Measurements from ENCODE around the gene TP73.

The TP73 gene

DNA sequence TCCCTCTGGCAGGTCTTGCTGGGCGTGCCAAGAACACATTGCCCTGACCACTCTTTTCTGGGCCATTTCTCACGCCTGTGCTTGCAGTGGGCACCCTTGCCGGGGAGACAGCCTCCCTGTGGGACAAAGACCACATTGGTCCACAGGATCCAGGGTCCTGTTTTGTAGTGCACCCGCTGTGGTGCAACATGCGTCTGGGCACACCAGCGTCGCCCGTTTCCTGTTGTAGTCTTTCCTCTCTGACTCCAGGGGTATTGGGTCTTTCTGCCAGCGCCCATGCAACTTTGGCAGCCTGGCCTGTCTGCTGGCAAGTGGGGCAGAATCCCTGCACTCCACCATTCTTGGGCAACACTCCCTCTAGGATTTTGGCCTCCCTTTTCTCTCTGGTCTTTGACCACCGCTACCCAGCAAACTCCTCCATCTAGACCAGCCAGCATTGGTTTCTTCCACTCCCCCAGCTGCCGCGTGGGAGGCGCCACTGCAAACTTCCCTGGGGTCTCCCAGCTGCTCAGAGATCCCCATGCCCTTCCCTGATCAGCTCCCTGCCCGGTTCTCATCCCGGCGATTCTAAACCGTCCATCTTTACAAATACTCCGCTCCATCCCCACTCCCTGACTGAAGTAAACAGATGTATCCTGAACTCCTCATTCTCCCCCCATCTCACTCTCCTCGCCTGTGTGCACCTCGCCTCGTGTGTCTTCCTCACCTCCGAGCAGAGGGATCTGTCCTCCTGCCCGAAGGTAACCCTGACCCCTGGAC is 28.7 kb upstream of the TP73 start:
- CTCF ChIA-PET, result interaction anchor here (0.6 kb wide), 1 partner anchor 171 kb away, joined by 3 read pairs; no protein-coding TSS in a partner anchor
- POLR2A ChIA-PET, result interaction anchor here (0.9 kb wide), 1 partner anchor 9 kb away, joined by 3 read pairs; no protein-coding TSS in a partner anchor
- DNase-seq (ENCODE audit: extremely low spot score), result no peak
- TF ChIP-seq FOXM1 (IDR thresholded peaks at IDR 0.05; ENCODE audit: borderline replicate concordance) (no peak), HDGF (IDR thresholded peaks at IDR 0.05; ENCODE audit: borderline replicate concordance) (no peak), CTBP1 (IDR thresholded peaks at IDR 0.05; ENCODE audit: borderline replicate concordance) (no peak), ZNF384 (IDR thresholded peaks at IDR 0.05) (no peak), FOXA1 (IDR thresholded peaks at IDR 0.05) (no peak), LEF1 (IDR thresholded peaks at IDR 0.05; ENCODE audit: borderline replicate concordance) (no peak), ELF4 (IDR thresholded peaks at IDR 0.05) (no peak), NFRKB (IDR thresholded peaks at IDR 0.05) (no peak), TARDBP (IDR thresholded peaks at IDR 0.05) (no peak), ARNT (IDR thresholded peaks at IDR 0.05) (no peak), L3MBTL2 (conservative IDR thresholded peaks at IDR 0.05) (no peak; the same call in 1 of the 2 replicates)

DNA sequence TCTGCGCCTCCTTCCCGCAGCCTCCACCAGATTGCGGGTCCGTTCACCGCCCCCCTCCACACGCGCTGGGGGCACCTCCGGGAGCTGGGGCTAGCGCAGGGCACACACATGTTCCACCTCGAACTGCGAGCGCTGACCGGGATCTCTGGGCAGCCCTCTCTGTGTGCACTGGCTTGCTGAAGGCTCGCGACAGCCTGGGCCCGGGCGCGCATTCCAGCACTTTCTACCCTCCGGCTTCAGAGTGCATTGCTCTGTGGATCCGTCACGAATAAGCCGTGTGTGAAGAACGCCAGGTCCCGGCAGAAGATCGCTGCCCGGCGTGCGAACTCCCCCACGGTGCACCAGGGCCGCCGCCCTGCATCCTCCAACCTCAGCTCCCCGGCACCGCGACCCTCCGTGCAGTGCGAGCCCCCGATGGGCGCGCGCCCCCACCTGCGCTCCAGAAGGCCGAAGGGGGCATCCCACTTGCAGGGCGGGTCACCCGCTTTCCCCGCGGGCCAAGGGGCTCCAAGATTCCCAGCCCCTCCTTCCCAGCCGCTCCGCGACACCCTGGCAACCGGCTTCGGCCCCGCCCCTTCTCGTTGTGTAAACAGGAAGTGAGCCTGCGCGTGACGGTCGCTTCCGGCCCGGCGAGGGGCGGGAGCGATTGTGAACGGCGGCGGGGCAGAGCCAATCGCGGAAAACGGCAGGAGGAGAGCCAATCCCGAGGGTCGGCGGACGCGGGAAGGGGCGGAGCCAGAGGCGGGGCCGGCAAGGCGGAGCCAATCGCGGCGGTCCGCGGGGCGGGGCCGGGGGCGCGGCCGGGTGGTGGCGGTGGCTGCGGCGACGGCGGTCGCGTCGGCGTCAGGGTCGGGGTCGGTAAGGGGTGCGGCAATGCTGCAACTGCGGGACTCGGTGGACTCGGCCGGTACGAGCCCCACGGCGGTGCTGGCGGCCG is 27.8 kb upstream of the TP73 start, which contains the start of gene TPRG1L:
TPRG1L (plus strand) TSS at position 816 of the 937 bp plus-strand sequence; CDS start at position 874, 58 bp downstream.
- ChIA-PET POLR2A (no interaction called here), CTCF (interaction anchor here (0.6 kb wide), 1 partner anchor 171 kb away, joined by 3 read pairs; no protein-coding TSS in a partner anchor)
- TF ChIP-seq ELF4 (IDR thresholded peaks at IDR 0.05) (no peak), FOXM1 (IDR thresholded peaks at IDR 0.05; ENCODE audit: borderline replicate concordance) (no peak), BHLHE40 (IDR thresholded peaks at IDR 0.05; ENCODE audit: borderline replicate concordance) (no peak), ZNF384 (IDR thresholded peaks at IDR 0.05) (no peak), SP1 (IDR thresholded peaks at IDR 0.05) (peak; percentile 65), FOXA1 (IDR thresholded peaks at IDR 0.05) (0 out of 2 replicates have a peak, but pooled peaks have one; percentile 57), SUZ12 (IDR thresholded peaks at IDR 0.05) (no peak), ARNT (IDR thresholded peaks at IDR 0.05) (no peak), CTBP1 (IDR thresholded peaks at IDR 0.05; ENCODE audit: borderline replicate concordance) (no peak), HDGF (IDR thresholded peaks at IDR 0.05; ENCODE audit: borderline replicate concordance) (no peak), FOXK2 (IDR thresholded peaks at IDR 0.05) (peak; percentile 59; the same call in 1 of the 2 replicates), LEF1 (IDR thresholded peaks at IDR 0.05; ENCODE audit: borderline replicate concordance) (no peak), NFRKB (IDR thresholded peaks at IDR 0.05) (no peak), L3MBTL2 (conservative IDR thresholded peaks at IDR 0.05) (no peak), TARDBP (IDR thresholded peaks at IDR 0.05) (no peak)
- TF ChIP-seq, protein P1, sequence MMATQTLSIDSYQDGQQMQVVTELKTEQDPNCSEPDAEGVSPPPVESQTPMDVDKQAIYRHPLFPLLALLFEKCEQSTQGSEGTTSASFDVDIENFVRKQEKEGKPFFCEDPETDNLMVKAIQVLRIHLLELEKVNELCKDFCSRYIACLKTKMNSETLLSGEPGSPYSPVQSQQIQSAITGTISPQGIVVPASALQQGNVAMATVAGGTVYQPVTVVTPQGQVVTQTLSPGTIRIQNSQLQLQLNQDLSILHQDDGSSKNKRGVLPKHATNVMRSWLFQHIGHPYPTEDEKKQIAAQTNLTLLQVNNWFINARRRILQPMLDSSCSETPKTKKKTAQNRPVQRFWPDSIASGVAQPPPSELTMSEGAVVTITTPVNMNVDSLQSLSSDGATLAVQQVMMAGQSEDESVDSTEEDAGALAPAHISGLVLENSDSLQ (IDR thresholded peaks at IDR 0.05), result peak; percentile 97
- DNase-seq (ENCODE audit: extremely low spot score), result peak; percentile 99

DNA sequence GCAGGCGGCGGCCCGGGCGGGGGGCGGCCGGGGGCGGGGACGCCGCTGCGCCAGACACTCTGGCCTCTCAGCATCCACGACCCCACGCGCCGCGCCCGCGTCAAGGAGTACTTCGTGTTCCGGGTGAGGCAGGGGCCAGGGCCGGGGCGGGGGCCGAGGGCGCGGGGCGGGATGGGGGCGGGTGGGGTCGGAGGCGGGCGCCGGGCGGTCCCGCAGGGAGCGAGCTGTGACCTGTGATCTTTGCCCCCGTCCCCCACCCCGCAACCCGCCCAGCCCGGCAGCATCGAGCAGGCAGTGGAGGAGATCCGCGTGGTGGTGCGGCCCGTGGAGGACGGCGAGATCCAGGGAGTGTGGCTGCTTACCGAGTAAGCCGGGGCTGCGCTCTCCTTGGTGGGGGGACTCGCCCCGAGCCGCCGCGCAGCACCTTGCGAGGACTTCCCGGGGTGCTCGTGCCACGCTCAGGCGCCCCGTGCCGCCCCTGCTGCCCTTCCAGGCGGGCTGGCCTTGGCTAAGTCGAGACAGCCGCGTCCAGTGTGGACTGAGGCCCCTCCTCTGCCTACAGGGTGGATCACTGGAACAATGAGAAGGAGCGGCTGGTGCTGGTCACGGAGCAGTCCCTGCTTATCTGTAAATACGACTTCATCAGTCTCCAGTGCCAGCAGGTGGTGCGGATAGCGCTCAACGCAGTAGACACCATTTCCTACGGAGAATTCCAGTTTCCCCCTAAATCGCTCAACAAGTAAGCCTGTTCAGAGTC is 27.0 kb upstream of the TP73 start:
- POLR2A ChIA-PET, result no interaction called here
- peak; percentile 52 for DNase-seq (ENCODE audit: extremely low spot score)
- CTCF ChIA-PET, result interaction anchor here (0.9 kb wide), 1 partner anchor 172 kb away, joined by 5 read pairs; no protein-coding TSS in a partner anchor
- TF ChIP-seq ZNF384 (IDR thresholded peaks at IDR 0.05) (no peak), FOXM1 (IDR thresholded peaks at IDR 0.05; ENCODE audit: borderline replicate concordance) (no peak), BHLHE40 (IDR thresholded peaks at IDR 0.05; ENCODE audit: borderline replicate concordance) (no peak), TARDBP (IDR thresholded peaks at IDR 0.05) (no peak), CTBP1 (IDR thresholded peaks at IDR 0.05; ENCODE audit: borderline replicate concordance) (no peak), FOXA1 (IDR thresholded peaks at IDR 0.05) (no peak), SP1 (IDR thresholded peaks at IDR 0.05) (no peak), LEF1 (IDR thresholded peaks at IDR 0.05; ENCODE audit: borderline replicate concordance) (no peak), SUZ12 (IDR thresholded peaks at IDR 0.05) (no peak), FOXK2 (IDR thresholded peaks at IDR 0.05) (no peak), L3MBTL2 (conservative IDR thresholded peaks at IDR 0.05) (no peak), ELF4 (IDR thresholded peaks at IDR 0.05) (no peak), HDGF (IDR thresholded peaks at IDR 0.05; ENCODE audit: borderline replicate concordance) (no peak), ARNT (IDR thresholded peaks at IDR 0.05) (no peak), NFRKB (IDR thresholded peaks at IDR 0.05) (no peak)
- TF ChIP-seq, protein P1 (IDR thresholded peaks at IDR 0.05), result no peak

DNA sequence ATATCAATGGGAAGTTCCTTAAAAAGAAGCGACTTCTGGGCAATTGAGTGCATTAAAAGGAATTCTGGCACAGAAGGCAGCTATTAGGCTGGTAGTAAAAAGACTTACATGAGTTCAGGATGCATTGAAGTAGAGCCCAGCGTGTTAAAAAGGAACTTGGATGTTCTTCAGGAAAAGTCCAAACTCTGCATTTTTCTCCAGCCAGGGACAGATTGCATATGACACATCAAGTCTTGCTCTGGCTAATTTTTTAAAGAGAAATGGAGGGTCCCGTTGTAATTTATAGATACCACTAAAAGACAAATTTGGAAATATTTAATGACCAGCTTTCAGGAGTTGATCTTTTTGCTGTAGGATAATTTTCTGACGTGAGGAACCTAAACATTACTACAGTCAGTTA is 26.3 kb upstream of the TP73 start:
- DNase-seq (ENCODE audit: extremely low spot score), result no peak
- ChIA-PET CTCF (interaction anchor here (0.9 kb wide), 1 partner anchor 173 kb away, joined by 5 read pairs; no protein-coding TSS in a partner anchor), POLR2A (no interaction called here)
- no peak for TF ChIP-seq SUZ12 (IDR thresholded peaks at IDR 0.05)
- no peak for TF ChIP-seq FOXK2 (IDR thresholded peaks at IDR 0.05)
- no peak for TF ChIP-seq FOXM1 (IDR thresholded peaks at IDR 0.05; ENCODE audit: borderline replicate concordance)
- no peak for TF ChIP-seq FOXA1 (IDR thresholded peaks at IDR 0.05)
- TF ChIP-seq ELF4 (IDR thresholded peaks at IDR 0.05), result no peak
- TF ChIP-seq, protein P1 (IDR thresholded peaks at IDR 0.05), result no peak
- TF ChIP-seq ARNT (IDR thresholded peaks at IDR 0.05), result no peak
- no peak for TF ChIP-seq CTBP1 (IDR thresholded peaks at IDR 0.05; ENCODE audit: borderline replicate concordance)
- TF ChIP-seq HDGF (IDR thresholded peaks at IDR 0.05; ENCODE audit: borderline replicate concordance), result no peak
- no peak for TF ChIP-seq NFRKB (IDR thresholded peaks at IDR 0.05)
- no peak for TF ChIP-seq SP1 (IDR thresholded peaks at IDR 0.05)
- no peak for TF ChIP-seq ZNF384 (IDR thresholded peaks at IDR 0.05)
- TF ChIP-seq BHLHE40 (IDR thresholded peaks at IDR 0.05; ENCODE audit: borderline replicate concordance), result no peak
- TF ChIP-seq TARDBP (IDR thresholded peaks at IDR 0.05), result no peak
- no peak for TF ChIP-seq LEF1 (IDR thresholded peaks at IDR 0.05; ENCODE audit: borderline replicate concordance)
- no peak for TF ChIP-seq L3MBTL2 (conservative IDR thresholded peaks at IDR 0.05)

Measured in HEK293T (cell line).